Esophagus muscularis mucosa (tissue), 4 donors: Measurements from ENCODE around the gene PARP1. TPM values are rescaled to one million over a fixed set of nuclear protein-coding genes. Genes with fewer than 3 reads are reported as not detected.

Source experiments
- DNase-seq: peaks from one replicate; pipeline ENCODE4 v3.0.0-alpha.2; 2017; ENCODE audit errors: extremely low spot score
- H3K27ac ChIP-seq, 4 donors: fragments of 200-600 bp; sonication (generic); replicated peaks in 1 of 4; 1 replicate in 3 of 4; 2 replicates in 1 of 4; pipeline ENCODE4 v1.5.1; 2016 to 2019; ENCODE audit warnings: mild to moderate bottlenecking in 1 of 4
- H3K27me3 ChIP-seq, 4 donors: fragments of 200-600 bp; sonication (generic); one replicate each; pipeline versions ENCODE4 v1.5.1 to v1.6.0; 2016 to 2019
- H3K36me3 ChIP-seq, 4 donors: fragments of 200-600 bp; sonication (generic); one replicate each; pipeline ENCODE4 v1.5.1; 2016 to 2019
- H3K4me1 ChIP-seq, 4 donors: fragments of 200-600 bp; sonication (generic); one replicate each; pipeline ENCODE4 v1.5.1; 2016 to 2019
- H3K4me3 ChIP-seq, 4 donors: fragments of 200-600 bp; sonication (generic); 1 replicate in 2 of 4; 2 replicates in 2 of 4; pipeline ENCODE4 v1.5.1; 2016 to 2019; ENCODE audit warnings: mild to moderate bottlenecking in 4 of 4, moderate library complexity in 1 of 4
- H3K9me3 ChIP-seq, 4 donors: fragments of 200-600 bp; sonication (generic); 1 replicate in 3 of 4; 2 replicates in 1 of 4; pipeline ENCODE4 v1.5.1; 2016 to 2019
- CTCF ChIP-seq, 3 experiments: fragments of 200-600 bp in 2 of 3; fragments of 450-650 bp in 1 of 3; sonication (generic) in 2 of 3; IDR thresholded peaks; one replicate each; pipeline ENCODE4 v1.5.1; 2017 to 2019; ENCODE audit warnings: antibody characterized with exemption in 3 of 3, mild to moderate bottlenecking in 2 of 3, moderate library complexity in 1 of 3
- EP300 ChIP-seq: sonication (generic); formaldehyde crosslinking; IDR thresholded peaks from one replicate; pipeline ENCODE4 v1.6.1; 2017; ENCODE audit warnings: antibody characterized with exemption
- POLR2A ChIP-seq: fragments of 450-650 bp; IDR thresholded peaks from one replicate; pipeline ENCODE4 v1.6.1; 2017; ENCODE audit warnings: antibody characterized with exemption, moderate library complexity, mild to moderate bottlenecking, low read depth
- POLR2AphosphoS5 ChIP-seq, 2 donors: sonication (generic); formaldehyde crosslinking; IDR thresholded peaks; one replicate each; pipeline ENCODE4 v1.6.1; 2017; ENCODE audit warnings: antibody characterized with exemption in 2 of 2
- WGBS: methylation state at CpG from one replicate; pipeline ENCODE4 v1.1.5; 2018; 5-methylcytosine and 5-hydroxymethylcytosine counted together
- intact Hi-C: fragments of 100-400 bp; cut with DNase I; formaldehyde crosslinking; loops from one replicate; pipeline ENCODE4 v1.15.1; 2023
- total RNA-seq, 4 donors: library from RNA; depleted of rRNA; stranded (reverse); fragments of >200 nt; gene quantifications; one replicate each; pipeline versions ENCODE4 v1.1.0 to v1.2.1, GENCODE V29; 2016

PARP1 gene
- total RNA-seq, 4 donors from 2014 or later: 103 to 136 (median 108) TPM

GRCh38 chr1:226365831-226366231 lies 42.1 kb downstream of the PARP1 start:
- H3K27ac ChIP-seq: no peak overlapping the region
- intact Hi-C loops: no loop called here
- H3K4me3 ChIP-seq: no peak overlapping the region
- TF ChIP-seq POLR2AphosphoS5 (IDR thresholded peaks at IDR 0.05) (no peak), POLR2A (no peak), EP300 (no peak), CTCF (IDR thresholded peaks at IDR 0.05) (no peak)
- WGBS: 95% methylated on average over 5 of the region's 5 CpGs
- H3K9me3 ChIP-seq: no peaks in the 10 kb centered on the region
- no peaks in the 10 kb centered on the region for H3K27me3 ChIP-seq
- H3K4me1 ChIP-seq: peaks cover 7 to 16% (median 7%) of the 10 kb centered on the region in 4 donors
- H3K36me3 ChIP-seq: peaks cover 92 to 100% (median 99%) of the 10 kb centered on the region in 4 donors
- DNase-seq: no peak

GRCh38 chr1:226364901-226365565 lies 42.9 kb downstream of the PARP1 start:
- no peak for DNase-seq
- Histone ChIP-seq H3K4me1 (peaks cover 0 to 11% (median 0%) of the 10 kb centered on the region in 4 donors), H3K36me3 (peaks cover 90 to 100% (median 99%) of the 10 kb centered on the region in 4 donors), H3K27ac (no peak overlapping the region), H3K9me3 (no peaks in the 10 kb centered on the region), H3K27me3 (no peaks in the 10 kb centered on the region), H3K4me3 (no peak overlapping the region)
- intact Hi-C loops: no loop called here
- WGBS: 88% methylated on average over 15 of the region's 15 CpGs
- TF ChIP-seq CTCF (IDR thresholded peaks at IDR 0.05): no peak
- TF ChIP-seq POLR2AphosphoS5 (IDR thresholded peaks at IDR 0.05): no peak
- no peak for TF ChIP-seq POLR2A
- TF ChIP-seq EP300: no peak

GRCh38 chr1:226364514-226364899 lies 43.4 kb downstream of the PARP1 start:
- DNase-seq: no peak
- Histone ChIP-seq H3K27me3 (no peaks in the 10 kb centered on the region), H3K36me3 (peaks cover 93 to 100% (median 98%) of the 10 kb centered on the region in 4 donors), H3K9me3 (no peaks in the 10 kb centered on the region), H3K4me1 (peaks cover 0 to 11% (median 0%) of the 10 kb centered on the region in 4 donors), H3K27ac (no peak overlapping the region), H3K4me3 (no peak overlapping the region)
- no peak for TF ChIP-seq EP300
- TF ChIP-seq POLR2AphosphoS5 (IDR thresholded peaks at IDR 0.05): no peak
- TF ChIP-seq CTCF (IDR thresholded peaks at IDR 0.05): no peak
- no peak for TF ChIP-seq POLR2A
- intact Hi-C loops: no loop called here
- 73% methylated on average over 7 of the region's 7 CpGs for WGBS

GRCh38 chr1:226363801-226364513 lies 43.9 kb downstream of the PARP1 start:
- no peak for DNase-seq
- WGBS: 91% methylated on average over 8 of the region's 9 CpGs

GRCh38 chr1:226362891-226363447 lies 44.9 kb downstream of the PARP1 start:
- no peak for DNase-seq
- intact Hi-C loops: no loop called here

More at GRCh38 chr1:226363801-226364513, 43.9 kb downstream of the PARP1 start:
- no peaks in the 10 kb centered on the region for H3K9me3 ChIP-seq
- H3K27me3 ChIP-seq: no peaks in the 10 kb centered on the region
- H3K4me1 ChIP-seq: peaks cover 0 to 11% (median 0%) of the 10 kb centered on the region in 4 donors
- H3K36me3 ChIP-seq: peaks cover 89 to 100% (median 98%) of the 10 kb centered on the region in 4 donors
- no peak for TF ChIP-seq POLR2AphosphoS5 (IDR thresholded peaks at IDR 0.05)
- intact Hi-C loops: no loop called here
- no peak overlapping the region for H3K4me3 ChIP-seq
- H3K27ac ChIP-seq: no peak overlapping the region

More at GRCh38 chr1:226362891-226363447, 44.9 kb downstream of the PARP1 start:
- Histone ChIP-seq H3K36me3 (peaks cover 83 to 100% (median 93%) of the 10 kb centered on the region in 4 donors), H3K4me3 (no peak overlapping the region), H3K27ac (no peak overlapping the region), H3K9me3 (no peaks in the 10 kb centered on the region), H3K4me1 (peaks cover 0 to 11% (median 0%) of the 10 kb centered on the region in 4 donors), H3K27me3 (no peaks in the 10 kb centered on the region)
- no peak for TF ChIP-seq POLR2A
- TF ChIP-seq CTCF (IDR thresholded peaks at IDR 0.05): no peak
- no peak for TF ChIP-seq POLR2AphosphoS5 (IDR thresholded peaks at IDR 0.05)
- 75% methylated on average over 8 of the region's 9 CpGs for WGBS
